Neural progenitor cell (in vitro differentiated cells): ENCODE results near the gene CBLIF.

Experiments
- EZH2 ChIP-seq: fragments of 200-600 bp; sonication (generic); IDR thresholded peaks from 2 replicates; pipeline ENCODE4 v1.6.1; 2017; ENCODE audit warnings: antibody characterized with exemption, mild to moderate bottlenecking, moderate library complexity
- EZH2phosphoT487 ChIP-seq: fragments of 200-600 bp; sonication (generic); IDR thresholded peaks from 2 replicates; pipeline ENCODE4 v1.6.1; 2017; ENCODE audit warnings: antibody characterized with exemption
- TF ChIP-seq, protein P1 (sequence below): fragments of 200-600 bp; sonication (generic); IDR thresholded peaks from 2 replicates; pipeline ENCODE4 v1.5.1; 2017; ENCODE audit warnings: antibody characterized with exemption, mild to moderate bottlenecking

DNA sequence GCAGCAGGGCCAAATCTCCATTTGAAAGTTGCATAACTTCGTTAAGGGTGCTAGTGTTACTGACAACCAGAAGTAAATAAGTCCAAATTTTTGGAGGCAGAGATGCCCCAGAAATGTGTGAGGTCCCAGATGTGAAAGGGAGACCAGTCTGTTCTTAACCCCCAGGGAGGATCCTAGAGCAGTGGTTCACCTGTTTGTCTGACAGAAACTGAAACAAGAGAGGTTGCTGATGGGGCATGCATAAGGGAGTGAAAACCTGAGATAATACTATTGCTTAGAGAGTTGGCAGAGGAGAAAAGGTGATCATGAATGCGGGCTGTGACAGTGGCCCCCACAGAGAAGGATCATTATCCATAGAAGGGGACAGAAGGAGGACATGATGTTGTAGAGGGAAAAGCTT, 3.8 kb downstream of the CBLIF start:
- TF ChIP-seq, protein P1, sequence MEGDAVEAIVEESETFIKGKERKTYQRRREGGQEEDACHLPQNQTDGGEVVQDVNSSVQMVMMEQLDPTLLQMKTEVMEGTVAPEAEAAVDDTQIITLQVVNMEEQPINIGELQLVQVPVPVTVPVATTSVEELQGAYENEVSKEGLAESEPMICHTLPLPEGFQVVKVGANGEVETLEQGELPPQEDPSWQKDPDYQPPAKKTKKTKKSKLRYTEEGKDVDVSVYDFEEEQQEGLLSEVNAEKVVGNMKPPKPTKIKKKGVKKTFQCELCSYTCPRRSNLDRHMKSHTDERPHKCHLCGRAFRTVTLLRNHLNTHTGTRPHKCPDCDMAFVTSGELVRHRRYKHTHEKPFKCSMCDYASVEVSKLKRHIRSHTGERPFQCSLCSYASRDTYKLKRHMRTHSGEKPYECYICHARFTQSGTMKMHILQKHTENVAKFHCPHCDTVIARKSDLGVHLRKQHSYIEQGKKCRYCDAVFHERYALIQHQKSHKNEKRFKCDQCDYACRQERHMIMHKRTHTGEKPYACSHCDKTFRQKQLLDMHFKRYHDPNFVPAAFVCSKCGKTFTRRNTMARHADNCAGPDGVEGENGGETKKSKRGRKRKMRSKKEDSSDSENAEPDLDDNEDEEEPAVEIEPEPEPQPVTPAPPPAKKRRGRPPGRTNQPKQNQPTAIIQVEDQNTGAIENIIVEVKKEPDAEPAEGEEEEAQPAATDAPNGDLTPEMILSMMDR: no peak
- TF ChIP-seq EZH2: no peak
- no peak for TF ChIP-seq EZH2phosphoT487
